Liver (tissue), 3 donors: ENCODE measurements around the gene TAOK2.

Source experiments
- ATF3 ChIP-seq: IDR thresholded peaks from 2 replicates; pipeline ENCODE4 v1.6.1; 2016; ENCODE audit warnings: antibody characterized with exemption
- GABPA ChIP-seq, 2 donors: IDR thresholded peaks in 1 of 2; conservative IDR thresholded peaks in 1 of 2; 2 replicates each; pipeline ENCODE4 v1.6.1; 2016; ENCODE audit warnings: antibody characterized with exemption in 2 of 2, mild to moderate bottlenecking in 1 of 2, moderate library complexity in 1 of 2
- HNF4A ChIP-seq, 2 donors: conservative IDR thresholded peaks; 2 replicates each; pipeline ENCODE4 v1.6.1; 2016; ENCODE audit warnings: antibody characterized with exemption in 2 of 2, mild to moderate bottlenecking in 2 of 2
- HNF4G ChIP-seq: IDR thresholded peaks from 2 replicates; pipeline ENCODE4 v1.6.1; 2016; ENCODE audit warnings: antibody characterized with exemption
- SP1 ChIP-seq: IDR thresholded peaks from 2 replicates; pipeline ENCODE4 v1.6.1; 2018; ENCODE audit warnings: antibody characterized with exemption, mild to moderate bottlenecking
- TAF1 ChIP-seq: conservative IDR thresholded peaks from 2 replicates; pipeline ENCODE4 v1.6.1; 2016; ENCODE audit warnings: antibody characterized with exemption, mild to moderate bottlenecking
- YY1 ChIP-seq: IDR thresholded peaks from 2 replicates; pipeline ENCODE4 v1.6.1; 2016; ENCODE audit warnings: antibody characterized with exemption, mild to moderate bottlenecking
- TF ChIP-seq, protein P1 (sequence below): fragments of 150-350 bp; IDR thresholded peaks from 2 replicates; pipeline ENCODE4 v1.5.1; 2017; ENCODE audit warnings: improper control_type of control experiment, low read depth, low read length; ENCODE audit not compliant: missing input control
- TF ChIP-seq, protein P2 (sequence below): IDR thresholded peaks from 2 replicates; pipeline ENCODE4 v1.6.1; 2016; ENCODE audit warnings: antibody characterized with exemption
- TF ChIP-seq, protein P3 (sequence below): IDR thresholded peaks from 2 replicates; pipeline ENCODE4 v1.6.1; 2016; ENCODE audit warnings: antibody characterized with exemption
- donor health status: healthy.
- donor health status: healthy.

GRCh38 chr16:29999605-30000004 lies 25.9 kb downstream of the TAOK2 start:
- TF ChIP-seq, protein P1, sequence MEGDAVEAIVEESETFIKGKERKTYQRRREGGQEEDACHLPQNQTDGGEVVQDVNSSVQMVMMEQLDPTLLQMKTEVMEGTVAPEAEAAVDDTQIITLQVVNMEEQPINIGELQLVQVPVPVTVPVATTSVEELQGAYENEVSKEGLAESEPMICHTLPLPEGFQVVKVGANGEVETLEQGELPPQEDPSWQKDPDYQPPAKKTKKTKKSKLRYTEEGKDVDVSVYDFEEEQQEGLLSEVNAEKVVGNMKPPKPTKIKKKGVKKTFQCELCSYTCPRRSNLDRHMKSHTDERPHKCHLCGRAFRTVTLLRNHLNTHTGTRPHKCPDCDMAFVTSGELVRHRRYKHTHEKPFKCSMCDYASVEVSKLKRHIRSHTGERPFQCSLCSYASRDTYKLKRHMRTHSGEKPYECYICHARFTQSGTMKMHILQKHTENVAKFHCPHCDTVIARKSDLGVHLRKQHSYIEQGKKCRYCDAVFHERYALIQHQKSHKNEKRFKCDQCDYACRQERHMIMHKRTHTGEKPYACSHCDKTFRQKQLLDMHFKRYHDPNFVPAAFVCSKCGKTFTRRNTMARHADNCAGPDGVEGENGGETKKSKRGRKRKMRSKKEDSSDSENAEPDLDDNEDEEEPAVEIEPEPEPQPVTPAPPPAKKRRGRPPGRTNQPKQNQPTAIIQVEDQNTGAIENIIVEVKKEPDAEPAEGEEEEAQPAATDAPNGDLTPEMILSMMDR = no peak
- TF ChIP-seq, protein P2, sequence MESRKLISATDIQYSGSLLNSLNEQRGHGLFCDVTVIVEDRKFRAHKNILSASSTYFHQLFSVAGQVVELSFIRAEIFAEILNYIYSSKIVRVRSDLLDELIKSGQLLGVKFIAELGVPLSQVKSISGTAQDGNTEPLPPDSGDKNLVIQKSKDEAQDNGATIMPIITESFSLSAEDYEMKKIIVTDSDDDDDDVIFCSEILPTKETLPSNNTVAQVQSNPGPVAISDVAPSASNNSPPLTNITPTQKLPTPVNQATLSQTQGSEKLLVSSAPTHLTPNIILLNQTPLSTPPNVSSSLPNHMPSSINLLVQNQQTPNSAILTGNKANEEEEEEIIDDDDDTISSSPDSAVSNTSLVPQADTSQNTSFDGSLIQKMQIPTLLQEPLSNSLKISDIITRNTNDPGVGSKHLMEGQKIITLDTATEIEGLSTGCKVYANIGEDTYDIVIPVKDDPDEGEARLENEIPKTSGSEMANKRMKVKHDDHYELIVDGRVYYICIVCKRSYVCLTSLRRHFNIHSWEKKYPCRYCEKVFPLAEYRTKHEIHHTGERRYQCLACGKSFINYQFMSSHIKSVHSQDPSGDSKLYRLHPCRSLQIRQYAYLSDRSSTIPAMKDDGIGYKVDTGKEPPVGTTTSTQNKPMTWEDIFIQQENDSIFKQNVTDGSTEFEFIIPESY = no peak
- TF ChIP-seq TAF1 = no peak
- TF ChIP-seq, protein P3, sequence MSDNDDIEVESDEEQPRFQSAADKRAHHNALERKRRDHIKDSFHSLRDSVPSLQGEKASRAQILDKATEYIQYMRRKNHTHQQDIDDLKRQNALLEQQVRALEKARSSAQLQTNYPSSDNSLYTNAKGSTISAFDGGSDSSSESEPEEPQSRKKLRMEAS = no peak
- no peak for TF ChIP-seq ATF3
- no peak for TF ChIP-seq YY1
- TF ChIP-seq HNF4A (conservative IDR thresholded peaks at IDR 0.05) = no peak
- no peak for TF ChIP-seq SP1
- TF ChIP-seq HNF4G = no peak
- no peak for TF ChIP-seq GABPA (IDR thresholded peaks at IDR 0.05 in 1 of 2, conservative IDR thresholded peaks at IDR 0.05 in 1 of 2)
